ENCODE measurements around the gene PLXNB1.

DNA sequence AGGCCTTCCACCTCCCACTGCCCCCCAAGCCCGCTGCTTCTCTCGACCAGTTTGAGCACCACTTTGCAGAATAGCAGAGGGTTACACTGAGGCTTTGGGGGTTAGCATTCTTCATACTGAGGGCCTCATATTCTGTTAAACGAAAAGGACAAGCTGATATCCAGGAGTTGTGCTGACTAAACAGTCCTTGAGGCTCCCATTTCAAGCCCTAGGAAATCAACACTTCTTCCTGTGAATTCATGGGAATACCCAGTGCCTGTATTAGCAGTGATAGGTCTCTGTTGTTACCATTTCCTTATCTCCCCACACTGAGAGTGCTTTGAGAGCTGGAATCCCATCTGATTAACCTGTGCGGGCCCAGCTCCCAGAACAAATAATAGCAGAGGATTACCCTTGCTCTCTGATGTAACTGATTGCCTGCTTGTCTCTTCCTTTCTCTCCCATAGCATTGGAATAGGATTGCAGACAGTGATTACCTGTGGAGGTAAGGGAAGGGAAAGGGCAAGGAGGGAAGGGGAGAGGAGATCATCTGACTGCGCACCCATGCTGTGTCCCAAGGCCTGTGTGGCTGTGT, 56.9 kb downstream of the PLXNB1 start:
- TF ChIP-seq, protein P1, sequence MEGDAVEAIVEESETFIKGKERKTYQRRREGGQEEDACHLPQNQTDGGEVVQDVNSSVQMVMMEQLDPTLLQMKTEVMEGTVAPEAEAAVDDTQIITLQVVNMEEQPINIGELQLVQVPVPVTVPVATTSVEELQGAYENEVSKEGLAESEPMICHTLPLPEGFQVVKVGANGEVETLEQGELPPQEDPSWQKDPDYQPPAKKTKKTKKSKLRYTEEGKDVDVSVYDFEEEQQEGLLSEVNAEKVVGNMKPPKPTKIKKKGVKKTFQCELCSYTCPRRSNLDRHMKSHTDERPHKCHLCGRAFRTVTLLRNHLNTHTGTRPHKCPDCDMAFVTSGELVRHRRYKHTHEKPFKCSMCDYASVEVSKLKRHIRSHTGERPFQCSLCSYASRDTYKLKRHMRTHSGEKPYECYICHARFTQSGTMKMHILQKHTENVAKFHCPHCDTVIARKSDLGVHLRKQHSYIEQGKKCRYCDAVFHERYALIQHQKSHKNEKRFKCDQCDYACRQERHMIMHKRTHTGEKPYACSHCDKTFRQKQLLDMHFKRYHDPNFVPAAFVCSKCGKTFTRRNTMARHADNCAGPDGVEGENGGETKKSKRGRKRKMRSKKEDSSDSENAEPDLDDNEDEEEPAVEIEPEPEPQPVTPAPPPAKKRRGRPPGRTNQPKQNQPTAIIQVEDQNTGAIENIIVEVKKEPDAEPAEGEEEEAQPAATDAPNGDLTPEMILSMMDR (IDR thresholded peaks at IDR 0.05): no peak
- no peak for TF ChIP-seq HDAC2 (IDR thresholded peaks at IDR 0.05)
- TF ChIP-seq, protein P2, sequence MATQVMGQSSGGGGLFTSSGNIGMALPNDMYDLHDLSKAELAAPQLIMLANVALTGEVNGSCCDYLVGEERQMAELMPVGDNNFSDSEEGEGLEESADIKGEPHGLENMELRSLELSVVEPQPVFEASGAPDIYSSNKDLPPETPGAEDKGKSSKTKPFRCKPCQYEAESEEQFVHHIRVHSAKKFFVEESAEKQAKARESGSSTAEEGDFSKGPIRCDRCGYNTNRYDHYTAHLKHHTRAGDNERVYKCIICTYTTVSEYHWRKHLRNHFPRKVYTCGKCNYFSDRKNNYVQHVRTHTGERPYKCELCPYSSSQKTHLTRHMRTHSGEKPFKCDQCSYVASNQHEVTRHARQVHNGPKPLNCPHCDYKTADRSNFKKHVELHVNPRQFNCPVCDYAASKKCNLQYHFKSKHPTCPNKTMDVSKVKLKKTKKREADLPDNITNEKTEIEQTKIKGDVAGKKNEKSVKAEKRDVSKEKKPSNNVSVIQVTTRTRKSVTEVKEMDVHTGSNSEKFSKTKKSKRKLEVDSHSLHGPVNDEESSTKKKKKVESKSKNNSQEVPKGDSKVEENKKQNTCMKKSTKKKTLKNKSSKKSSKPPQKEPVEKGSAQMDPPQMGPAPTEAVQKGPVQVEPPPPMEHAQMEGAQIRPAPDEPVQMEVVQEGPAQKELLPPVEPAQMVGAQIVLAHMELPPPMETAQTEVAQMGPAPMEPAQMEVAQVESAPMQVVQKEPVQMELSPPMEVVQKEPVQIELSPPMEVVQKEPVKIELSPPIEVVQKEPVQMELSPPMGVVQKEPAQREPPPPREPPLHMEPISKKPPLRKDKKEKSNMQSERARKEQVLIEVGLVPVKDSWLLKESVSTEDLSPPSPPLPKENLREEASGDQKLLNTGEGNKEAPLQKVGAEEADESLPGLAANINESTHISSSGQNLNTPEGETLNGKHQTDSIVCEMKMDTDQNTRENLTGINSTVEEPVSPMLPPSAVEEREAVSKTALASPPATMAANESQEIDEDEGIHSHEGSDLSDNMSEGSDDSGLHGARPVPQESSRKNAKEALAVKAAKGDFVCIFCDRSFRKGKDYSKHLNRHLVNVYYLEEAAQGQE (IDR thresholded peaks at IDR 0.05): no peak
- TF ChIP-seq CHD4 (IDR thresholded peaks at IDR 0.05; ENCODE audit: borderline replicate concordance): no peak
- no peak for TF ChIP-seq KDM1A (IDR thresholded peaks at IDR 0.05; ENCODE audit: low read depth)
- TF ChIP-seq MAZ (IDR thresholded peaks at IDR 0.05; ENCODE audit: borderline replicate concordance, low read depth, low read length): no peak
- no peak for TF ChIP-seq EHF (CRISPR knock-in tag; IDR thresholded peaks at IDR 0.05)
- no peak for TF ChIP-seq POLR2A (IDR thresholded peaks at IDR 0.05; ENCODE audit: low read length)
- no peak for TF ChIP-seq EP300 (IDR thresholded peaks at IDR 0.05)
- TF ChIP-seq RFX5 (IDR thresholded peaks at IDR 0.05): no peak

Data from A549 (cell line).